H1 (cell line): Measurements from ENCODE around the gene FPGS. TPM values are rescaled to one million over a fixed set of nuclear protein-coding genes. Genes with fewer than 3 reads are reported as not detected.

Experiments
- CTCF ChIA-PET: fragments of 300-600 bp; sonication (Branson Sonifier 250); formaldehyde crosslinking; loops from one replicate; lab custom pipeline; 2021; ENCODE audit not compliant: partially characterized antibody; lab: Charles Lee
- POLR2A ChIA-PET: fragments of 300-600 bp; sonication (Branson Sonifier 250); formaldehyde crosslinking; loops from one replicate; lab custom pipeline; 2021; ENCODE audit warnings: inconsistent platforms; ENCODE audit not compliant: partially characterized antibody; lab: Charles Lee
- DNase-seq, 2 experiments: peaks; one replicate each; pipeline versions ENCODE4 v3.0.0 to v3.0.0-alpha.2; 2010 to 2022; ENCODE audit warnings: low spot score in 2 of 2, low read depth in 1 of 2, mixed read lengths in 1 of 2
- FAIRE-seq: peaks from 2 replicates; lab custom pipeline; 2011; peaks lifted over from hg19 to GRCh38; lab: Jason Lieb, UNC
- H2AFZ ChIP-seq: 2 replicates; pipeline ENCODE4 v1.8.1; 2012; ENCODE audit warnings: low read length, inconsistent platforms
- H2AK5ac ChIP-seq: 2 replicates; pipeline ENCODE4 v1.6.1; 2013; ENCODE audit warnings: low read depth, low read length
- H2BK120ac ChIP-seq: replicated peaks from 2 replicates; pipeline ENCODE3; 2013; ENCODE audit warnings: low read depth, low read length, inconsistent platforms
- H2BK12ac ChIP-seq: 2 replicates; pipeline ENCODE4 v1.6.1; 2013; ENCODE audit warnings: low read depth, low read length
- H2BK15ac ChIP-seq: 2 replicates; pipeline ENCODE4 v1.6.1; 2013; ENCODE audit warnings: low read length
- H2BK20ac ChIP-seq: 2 replicates; pipeline ENCODE4 v1.6.1; 2013; ENCODE audit warnings: low read length
- H2BK5ac ChIP-seq: 2 replicates; pipeline ENCODE4 v1.6.1; 2013; ENCODE audit warnings: low read depth, low read length
- H3K14ac ChIP-seq: 2 replicates; pipeline ENCODE4 v1.6.1; 2013; ENCODE audit warnings: inconsistent platforms; ENCODE audit not compliant: insufficient read length
- H3K18ac ChIP-seq: 2 replicates; pipeline ENCODE4 v1.6.1; 2013; ENCODE audit warnings: low read length; ENCODE audit errors: extremely low read depth
- H3K23ac ChIP-seq: 2 replicates; pipeline ENCODE4 v1.6.1; 2013; ENCODE audit warnings: inconsistent platforms; ENCODE audit not compliant: insufficient read length
- H3K23me2 ChIP-seq: 2 replicates; pipeline ENCODE4 v1.6.1; 2013; ENCODE audit warnings: low read depth, low read length
- H3K27ac ChIP-seq: 2 replicates; pipeline ENCODE4 v1.6.1; 2011; ENCODE audit warnings: low read depth, low read length, inconsistent platforms
- H3K27me3 ChIP-seq, 4 experiments: replicated peaks in 1 of 4; 1 replicate in 1 of 4; 2 replicates in 3 of 4; pipeline versions ENCODE4 v1.6.1 to v1.8.1; 2011 to 2013; ENCODE audit warnings: low read length in 3 of 4, mild to moderate bottlenecking in 3 of 4, inconsistent platforms in 2 of 4, mixed read lengths in 2 of 4, moderate library complexity in 1 of 4; ENCODE audit not compliant: control insufficient read depth in 3 of 4, insufficient read depth in 3 of 4; ENCODE audit errors: extremely low read depth in 1 of 4
- H3K36me3 ChIP-seq, 4 experiments: 2 replicates each; pipeline versions ENCODE4 v1.6.1 to v1.8.1; 2011 to 2013; ENCODE audit warnings: mild to moderate bottlenecking in 4 of 4, low read length in 3 of 4, moderate library complexity in 2 of 4, control low read depth in 1 of 4, inconsistent platforms in 1 of 4; ENCODE audit not compliant: insufficient read depth in 4 of 4, control insufficient read depth in 2 of 4
- H3K4ac ChIP-seq: replicated peaks from 2 replicates; pipeline ENCODE3; 2013; ENCODE audit warnings: low read length, low read depth, mixed read lengths, inconsistent platforms; ENCODE audit not compliant: insufficient read length
- H3K4me1 ChIP-seq, 4 experiments: replicated peaks in 1 of 4; 1 replicate in 1 of 4; 2 replicates in 3 of 4; pipeline versions ENCODE4 v1.6.1 to v1.8.1; 2011 to 2013; ENCODE audit warnings: low read length in 3 of 4, inconsistent platforms in 2 of 4, mixed read lengths in 1 of 4; ENCODE audit not compliant: insufficient read depth in 4 of 4, control insufficient read depth in 3 of 4
- H3K4me2 ChIP-seq, 2 experiments: 2 replicates each; pipeline versions ENCODE4 v1.6.1 to v1.8.1; 2011 to 2013; ENCODE audit warnings: low read depth in 2 of 2, low read length in 2 of 2, control low read depth in 1 of 2, inconsistent platforms in 1 of 2, mild to moderate bottlenecking in 1 of 2; ENCODE audit not compliant: insufficient read depth in 1 of 2
- H3K4me3 ChIP-seq, 4 experiments: fragments of 200-600, 300-600 bp in 1 of 4; sonication (generic), shearing (Covaris generic), sonication (Bioruptor Twin) in 1 of 4; 2 replicates each; pipeline versions ENCODE4 v1.5.1 to v1.8.1; 2011 to 2016; ENCODE audit warnings: low read length in 4 of 4, low read depth in 3 of 4, control low read depth in 2 of 4, inconsistent platforms in 2 of 4, mild to moderate bottlenecking in 2 of 4, mixed read lengths in 1 of 4, moderate library complexity in 1 of 4; ENCODE audit not compliant: insufficient read depth in 2 of 4; ENCODE audit errors: extremely low read depth in 1 of 4
- H3K56ac ChIP-seq: replicated peaks from 2 replicates; pipeline ENCODE3; 2013; ENCODE audit warnings: low read depth, mild to moderate bottlenecking, mixed read lengths, low read length, inconsistent platforms; ENCODE audit not compliant: insufficient read length
- H3K79me1 ChIP-seq: 2 replicates; pipeline ENCODE4 v1.6.1; 2013; ENCODE audit warnings: low read depth, low read length, control low read depth
- H3K79me2 ChIP-seq, 2 experiments: 2 replicates each; pipeline versions ENCODE4 v1.6.1 to v1.8.1; 2012 to 2013; ENCODE audit warnings: low read length in 2 of 2, mild to moderate bottlenecking in 2 of 2, inconsistent platforms in 1 of 2; ENCODE audit not compliant: insufficient read depth in 2 of 2, control insufficient read depth in 1 of 2
- H3K9ac ChIP-seq, 4 experiments: replicated peaks in 1 of 4; 1 replicate in 1 of 4; 2 replicates in 3 of 4; pipeline versions ENCODE4 v1.6.1 to v1.8.1; 2011 to 2013; ENCODE audit warnings: low read depth in 3 of 4, low read length in 3 of 4, control low read depth in 2 of 4, mild to moderate bottlenecking in 2 of 4, moderate library complexity in 2 of 4, inconsistent platforms in 1 of 4; ENCODE audit errors: extremely low read depth in 1 of 4
- H3K9me3 ChIP-seq, 2 experiments: 2 replicates each; pipeline versions ENCODE4 v1.6.1 to v1.8.1; 2012 to 2013; ENCODE audit warnings: mild to moderate bottlenecking in 2 of 2, moderate library complexity in 2 of 2, control low read depth in 1 of 2, inconsistent platforms in 1 of 2, low read depth in 1 of 2, low read length in 1 of 2, mixed read lengths in 1 of 2; ENCODE audit not compliant: insufficient read depth in 2 of 2
- H4K20me1 ChIP-seq, 2 experiments: replicated peaks in 1 of 2; 2 replicates each; pipeline versions ENCODE3 to v1.8.1; 2011 to 2013; ENCODE audit warnings: inconsistent platforms in 2 of 2, low read length in 2 of 2, mild to moderate bottlenecking in 1 of 2; ENCODE audit not compliant: insufficient read depth in 2 of 2, control insufficient read depth in 1 of 2
- H4K5ac ChIP-seq: 2 replicates; pipeline ENCODE4 v1.6.1; 2013; ENCODE audit warnings: low read length, low read depth, mixed read lengths, inconsistent platforms; ENCODE audit not compliant: insufficient read length
- H4K8ac ChIP-seq: 2 replicates; pipeline ENCODE4 v1.8.0; 2013; ENCODE audit warnings: mild to moderate bottlenecking, moderate library complexity, low read length, inconsistent platforms; ENCODE audit not compliant: insufficient read depth; ENCODE audit errors: extremely low read depth
- H4K91ac ChIP-seq: replicated peaks from 2 replicates; pipeline ENCODE3; 2013; ENCODE audit warnings: low read length, mixed read lengths, inconsistent platforms; ENCODE audit not compliant: insufficient read length
- EZH2 ChIP-seq: fragments of 200-600 bp; sonication (generic); IDR thresholded peaks from 2 replicates; pipeline ENCODE4 v1.7.1; 2012; ENCODE audit warnings: low read depth, mild to moderate bottlenecking, moderate library complexity, low read length, inconsistent platforms; ENCODE audit not compliant: severe bottlenecking
- POLR2AphosphoS5 ChIP-seq: IDR thresholded peaks from 2 replicates; pipeline ENCODE4 v1.6.1; 2011; ENCODE audit warnings: low read depth, low read length
- RAD21 ChIP-seq, 2 experiments: IDR thresholded peaks in 1 of 2; conservative IDR thresholded peaks in 1 of 2; 2 replicates each; pipeline ENCODE4 v1.6.1; 2011; ENCODE audit warnings: low read depth in 2 of 2, low read length in 2 of 2, improper control_type of control experiment in 1 of 2, inconsistent platforms in 1 of 2, mild to moderate bottlenecking in 1 of 2, moderate library complexity in 1 of 2
- SP4 ChIP-seq: IDR thresholded peaks from 2 replicates; pipeline ENCODE4 v1.6.1; 2012; ENCODE audit warnings: low read length, inconsistent platforms
- SUZ12 ChIP-seq: fragments of 200-600 bp; sonication (generic); IDR thresholded peaks from 2 replicates; pipeline ENCODE4 v1.6.1; 2012; ENCODE audit warnings: mild to moderate bottlenecking, inconsistent platforms, low read length, moderate library complexity, mixed read lengths
- YY1 ChIP-seq: IDR thresholded peaks from 2 replicates; pipeline ENCODE4 v1.6.1; 2011; ENCODE audit warnings: low read depth, mild to moderate bottlenecking, low read length
- WGBS, 2 experiments: shearing (Covaris generic) in 1 of 2; methylation state at CpG; one replicate each; pipeline versions ENCODE4 v1.1.6 to v1.1.7; 2013 to 2015; ENCODE audit warnings: low lambda C conversion rate in 2 of 2, mixed read lengths in 2 of 2, inconsistent platforms in 1 of 2, low coverage in 1 of 2, missing lambda C conversion rate in 1 of 2; ENCODE audit not compliant: insufficient replicate concordance in 2 of 2, insufficient coverage in 1 of 2, insufficient read length in 1 of 2; ENCODE audit errors: extremely low coverage in 1 of 2, missing lambda C conversion rate in 1 of 2; 5-methylcytosine and 5-hydroxymethylcytosine counted together
- polyA plus RNA-seq, 7 experiments: library from polyadenylated mRNA; depleted of rRNA in 3 of 7; stranded (reverse) in 5 of 7; unstranded in 2 of 7; fragments of >200 nt in 5 of 7; fragments of 200-250 nt in 2 of 7; gene quantifications; 1 replicate in 5 of 7; 2 replicates in 1 of 7; 4 replicates in 1 of 7; pipeline versions ENCODE4 v1.2.1 to v1.2.3, GENCODE V29; 2011 to 2013; ENCODE audit warnings: missing spikeins in 2 of 7, mixed read lengths in 2 of 7
- total RNA-seq: library from RNA; stranded (reverse); fragmentation: NEBNext Ultra II Directional; extraction: Animal tissue kit (Norgen Biotek cat#: 25700); gene quantifications from 2 replicates; pipeline ENCODE4 v1.2.1, GENCODE V29; 2021

The FPGS gene
- total and polyA plus RNA-seq, 2 of the 8 experiments (the other 6 are each of a cell fraction or from before 2014, with no cell fraction given), result 62.4 to 83.0 TPM

DNA sequence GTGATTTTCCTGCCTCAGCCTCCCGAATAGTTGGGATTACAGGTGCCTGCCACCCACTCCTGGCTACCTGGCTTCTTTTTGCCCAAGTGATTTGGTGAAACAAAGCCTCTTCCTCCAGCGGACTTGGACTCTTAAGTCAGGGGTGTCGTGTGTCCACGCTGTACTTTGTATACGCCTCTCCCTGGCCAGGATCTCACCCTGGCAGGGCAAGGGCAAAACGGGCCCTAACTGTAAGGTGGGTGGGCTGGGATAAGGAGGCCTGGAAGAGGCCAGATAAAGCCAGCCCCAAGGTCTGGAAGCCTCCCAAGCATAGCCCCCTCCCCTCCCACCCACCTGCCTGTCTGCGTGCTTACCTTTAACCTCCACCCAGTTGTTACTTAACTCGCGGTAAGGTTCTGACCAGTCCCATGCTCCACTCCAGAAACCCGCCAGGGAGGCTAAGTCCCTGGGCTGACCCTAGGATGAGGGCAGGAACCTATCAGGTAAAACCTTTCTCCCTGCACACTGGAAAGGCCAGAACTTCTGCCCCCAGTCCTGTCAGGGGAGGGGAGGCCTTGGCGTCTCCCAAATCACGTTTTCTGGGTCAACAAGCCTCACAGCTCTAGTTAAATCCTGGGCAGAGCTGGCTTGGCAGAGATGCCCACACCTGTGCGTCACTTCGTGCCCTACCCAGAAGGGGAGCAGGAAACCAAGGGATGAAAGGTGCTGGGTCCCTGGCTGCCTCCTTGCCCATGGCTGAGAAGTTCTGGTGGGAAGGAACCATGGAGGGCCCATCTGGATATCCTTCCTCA is 8.5 kb upstream of the FPGS start:
- no peak overlapping the region for H3K23ac ChIP-seq
- no peak overlapping the region for H4K5ac ChIP-seq
- H2AFZ ChIP-seq, result no peak overlapping the region
- no peak overlapping the region for H3K4me3 ChIP-seq
- 83% methylated on average over 12 of the region's 14 CpGs; no CpG with 5 or more reads in 1 of the 2 experiments for WGBS, 2 experiments
- H4K8ac ChIP-seq, result 0 out of 2 replicates have a peak overlapping the region, but pooled peaks have one; percentile 9
- H3K9me3 ChIP-seq, result no peaks in the 10 kb centered on the region
- DNase-seq (no peak), FAIRE-seq (no peak)
- H3K23me2 ChIP-seq, result no peaks in the 10 kb centered on the region
- no peak overlapping the region for H3K4ac ChIP-seq
- no peak overlapping the region for H3K27ac ChIP-seq
- peaks cover under 1% of the 10 kb centered on the region; the same call in 1 of the 2 replicates for H3K79me1 ChIP-seq
- ChIA-PET CTCF (interaction anchor here (1.0 to 3.3 kb wide), 2 partner anchors 11 to 75 kb away, joined by 5 to 21 read pairs; no protein-coding TSS in a partner anchor), POLR2A (interaction anchor here (0.6 to 10.2 kb wide), 16 partner anchors 8 to 137 kb away, joined by 3 to 140 read pairs (median 4); partner anchors contain the start of genes CDK9, FPGS and PIP5KL1)
- peaks cover 9 to 32% (median 24%) of the 10 kb centered on the region in 4 experiments for H3K36me3 ChIP-seq
- no peak overlapping the region for H2BK15ac ChIP-seq
- no peaks in the 10 kb centered on the region for H3K4me1 ChIP-seq
- no peak overlapping the region for H3K9ac ChIP-seq
- no peak overlapping the region for H3K18ac ChIP-seq
- H2BK5ac ChIP-seq, result no peak overlapping the region
- H3K79me2 ChIP-seq, result peaks cover 0 to 14% of the 10 kb centered on the region in 2 experiments; a peak in 1 of 4 replicates
- peaks cover 15 to 16% of the 10 kb centered on the region in 2 experiments for H4K20me1 ChIP-seq
- H3K27me3 ChIP-seq, result no peaks in the 10 kb centered on the region
- H2BK120ac ChIP-seq, result no peak overlapping the region
- TF ChIP-seq SUZ12 (no peak), YY1 (no peak), EZH2 (no peak), RAD21 (IDR thresholded peaks at IDR 0.05 in 1 of 2, conservative IDR thresholded peaks at IDR 0.05 in 1 of 2; ENCODE audit: low read depth in 2 of 2, low read length in 2 of 2) (no peak), SP4 (no peak), POLR2AphosphoS5 (peak; percentile 63; the same call in 1 of the 2 replicates)
- H2BK20ac ChIP-seq, result no peak overlapping the region
- no peak overlapping the region for H3K56ac ChIP-seq
- no peak overlapping the region for H4K91ac ChIP-seq
- no peak overlapping the region for H3K4me2 ChIP-seq
- H3K14ac ChIP-seq, result no peak overlapping the region
- H2AK5ac ChIP-seq, result no peak overlapping the region
- H2BK12ac ChIP-seq, result no peak overlapping the region
